SK-N-SH treated with all-trans-retinoic acid at 6 μM for 48 hours (cell line): ENCODE measurements around the gene IFNA6.

Experiments
- ATAC-seq: fragments of 200-7000 bp; cut with Tn5 transposase; 3 replicates; pipeline ENCODE4 v1.9.1; 2020; ENCODE audit warnings: mild to moderate bottlenecking, moderate library complexity
- ARNTL ChIP-seq: fragments of 450-650 bp; formaldehyde crosslinking; IDR thresholded peaks from 2 replicates; pipeline ENCODE4 v1.5.0; 2020; ENCODE audit warnings: low read depth, mild to moderate bottlenecking, moderate library complexity, borderline replicate concordance
- BACH2 ChIP-seq: fragments of 250-450 bp; sonication (Bioruptor Pico); IDR thresholded peaks from 2 replicates; pipeline ENCODE4 v1.9.0; 2021; ENCODE audit warnings: mild to moderate bottlenecking, borderline replicate concordance
- CSDC2 ChIP-seq: fragments of 250-450 bp; sonication (Bioruptor Pico); IDR thresholded peaks from 2 replicates; pipeline ENCODE4 v1.5.0; 2020; ENCODE audit warnings: mild to moderate bottlenecking, moderate library complexity
- ESRRG ChIP-seq: fragments of 250-450 bp; sonication (Bioruptor Pico); IDR thresholded peaks from 2 replicates; pipeline ENCODE4 v1.6.1; 2021; ENCODE audit warnings: mild to moderate bottlenecking
- GLIS3 ChIP-seq: fragments of 250-450 bp; sonication (Bioruptor Pico); IDR thresholded peaks from 2 replicates; pipeline ENCODE4 v1.5.0; 2020; ENCODE audit warnings: mild to moderate bottlenecking, moderate library complexity
- ISL1 ChIP-seq: fragments of 250-450 bp; sonication (Bioruptor Pico); IDR thresholded peaks from 2 replicates; pipeline ENCODE4 v2.1.2; 2022; ENCODE audit warnings: mild to moderate bottlenecking, moderate library complexity
- OSR1 ChIP-seq: fragments of 250-450 bp; sonication (Bioruptor Pico); IDR thresholded peaks from 2 replicates; pipeline ENCODE4 v1.8.0; 2022; ENCODE audit warnings: moderate library complexity, mild to moderate bottlenecking, inconsistent platforms
- PPARA ChIP-seq: fragments of 250-450 bp; sonication (Bioruptor Pico); IDR thresholded peaks from 2 replicates; pipeline ENCODE4 v1.5.0; 2020; ENCODE audit warnings: mild to moderate bottlenecking, borderline replicate concordance
- RARB ChIP-seq: fragments of 250-450 bp; sonication (Bioruptor Pico); IDR thresholded peaks from 2 replicates; pipeline ENCODE4 v1.8.0; 2021; ENCODE audit warnings: mild to moderate bottlenecking, moderate library complexity
- SNAI2 ChIP-seq: fragments of 250-450 bp; sonication (Bioruptor Pico); IDR thresholded peaks from 2 replicates; pipeline ENCODE4 v1.5.0; 2020; ENCODE audit warnings: mild to moderate bottlenecking, moderate library complexity
- TCF4 ChIP-seq: fragments of 250-450 bp; sonication (Bioruptor Pico); IDR thresholded peaks from 2 replicates; pipeline ENCODE4 v1.8.0; 2021; ENCODE audit warnings: mild to moderate bottlenecking, moderate library complexity, borderline replicate concordance
- TOX ChIP-seq: fragments of 250-450 bp; sonication (Bioruptor Pico); IDR thresholded peaks from 2 replicates; pipeline ENCODE4 v1.8.0; 2021; ENCODE audit warnings: mild to moderate bottlenecking, moderate library complexity, borderline replicate concordance
- ZC3H10 ChIP-seq: fragments of 250-450 bp; sonication (Bioruptor Pico); IDR thresholded peaks from 2 replicates; pipeline ENCODE4 v1.5.1; 2021; ENCODE audit warnings: mild to moderate bottlenecking, moderate library complexity
- ZFP3 ChIP-seq: fragments of 250-450 bp; sonication (Bioruptor Pico); IDR thresholded peaks from 2 replicates; pipeline ENCODE4 v1.5.0; 2020; ENCODE audit warnings: mild to moderate bottlenecking, moderate library complexity
- ZFP30 ChIP-seq: fragments of 450-650 bp; formaldehyde crosslinking; IDR thresholded peaks from 2 replicates; pipeline ENCODE4 v1.5.0; 2022; ENCODE audit warnings: mild to moderate bottlenecking, moderate library complexity
- ZNF565 ChIP-seq: fragments of 450-650 bp; formaldehyde crosslinking; conservative IDR thresholded peaks from 2 replicates; pipeline ENCODE4 v1.5.0; 2020; ENCODE audit warnings: low read depth, mild to moderate bottlenecking, moderate library complexity
- ZNF70 ChIP-seq: fragments of 450-650 bp; formaldehyde crosslinking; IDR thresholded peaks from 2 replicates; pipeline ENCODE4 v1.5.0; 2020; ENCODE audit warnings: mild to moderate bottlenecking, moderate library complexity
- ZNF8 ChIP-seq: fragments of 450-650 bp; formaldehyde crosslinking; IDR thresholded peaks from 2 replicates; pipeline ENCODE4 v1.5.0; 2020; ENCODE audit warnings: mild to moderate bottlenecking, moderate library complexity
- TF ChIP-seq, protein P1 (sequence below): fragments of 250-450 bp; sonication (Bioruptor Pico); IDR thresholded peaks from 2 replicates; pipeline ENCODE4 v1.8.0; 2021; ENCODE audit warnings: low read depth, mild to moderate bottlenecking, moderate library complexity, borderline replicate concordance
- TF ChIP-seq, protein P2 (sequence below): fragments of 250-450 bp; sonication (Bioruptor Pico); IDR thresholded peaks from 2 replicates; pipeline ENCODE4 v1.5.0; 2020; ENCODE audit warnings: mild to moderate bottlenecking, moderate library complexity
- TF ChIP-seq, protein P3 (sequence below): fragments of 250-450 bp; sonication (Bioruptor Pico); IDR thresholded peaks from 2 replicates; pipeline ENCODE4 v1.5.1; 2020; ENCODE audit warnings: low read depth, mild to moderate bottlenecking, moderate library complexity
- TF ChIP-seq, protein P4 (sequence below): fragments of 250-450 bp; sonication (Bioruptor Pico); IDR thresholded peaks from 2 replicates; pipeline ENCODE4 v1.5.1; 2021; ENCODE audit warnings: mild to moderate bottlenecking, moderate library complexity
- TF ChIP-seq, protein P5 (sequence below): fragments of 250-450 bp; sonication (Bioruptor Pico); IDR thresholded peaks from 2 replicates; pipeline ENCODE4 v1.8.0; 2020; ENCODE audit warnings: mild to moderate bottlenecking, moderate library complexity, borderline replicate concordance

IFNA6 gene

DNA sequence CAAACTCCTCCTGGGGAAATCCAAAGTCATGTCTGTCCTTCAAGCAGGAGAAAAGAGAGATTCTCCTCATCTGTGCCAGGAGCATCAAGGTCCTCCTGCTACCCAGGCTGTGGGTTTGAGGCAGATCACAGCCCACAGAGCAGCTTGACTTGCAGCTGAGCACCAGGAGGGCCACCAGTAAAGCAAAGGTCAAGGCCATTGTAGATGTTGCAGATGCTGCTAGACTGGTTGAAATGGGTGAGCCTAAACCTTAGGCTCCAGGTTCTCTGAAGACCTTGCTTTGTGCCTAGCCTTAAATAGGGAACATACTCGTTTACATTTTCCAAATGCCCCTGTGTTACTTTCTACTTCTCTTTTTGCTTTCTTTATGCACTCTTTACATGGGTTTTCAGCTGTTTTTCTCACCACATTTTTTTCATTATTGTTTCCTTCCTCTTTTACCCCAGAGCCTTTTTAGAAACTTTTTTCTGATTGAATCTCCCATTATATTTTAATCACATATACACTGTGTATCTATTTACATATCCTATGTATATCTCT lies 34.5 kb upstream of the IFNA6 start, which contains the start of gene IFNA2:
Gene IFNA2 (minus strand): TSS at position 268 of the 540 bp plus-strand sequence. CDS start 69 bp downstream, at position 199.
- ATAC-seq = no peak
- TF ChIP-seq BACH2 (CRISPR knock-in tag) (no peak), ZNF8 (CRISPR knock-in tag) (no peak), SNAI2 (CRISPR knock-in tag) (no peak), TOX (CRISPR knock-in tag) (no peak), ARNTL (CRISPR knock-in tag) (no peak), ESRRG (CRISPR knock-in tag) (no peak), OSR1 (CRISPR knock-in tag) (no peak), ZNF70 (CRISPR knock-in tag) (no peak), TCF4 (CRISPR knock-in tag) (no peak), CSDC2 (no peak), ZFP30 (CRISPR knock-in tag) (no peak), ZNF565 (no peak), ZFP3 (no peak), PPARA (CRISPR knock-in tag) (no peak), RARB (CRISPR knock-in tag) (no peak)
- TF ChIP-seq, protein P1, sequence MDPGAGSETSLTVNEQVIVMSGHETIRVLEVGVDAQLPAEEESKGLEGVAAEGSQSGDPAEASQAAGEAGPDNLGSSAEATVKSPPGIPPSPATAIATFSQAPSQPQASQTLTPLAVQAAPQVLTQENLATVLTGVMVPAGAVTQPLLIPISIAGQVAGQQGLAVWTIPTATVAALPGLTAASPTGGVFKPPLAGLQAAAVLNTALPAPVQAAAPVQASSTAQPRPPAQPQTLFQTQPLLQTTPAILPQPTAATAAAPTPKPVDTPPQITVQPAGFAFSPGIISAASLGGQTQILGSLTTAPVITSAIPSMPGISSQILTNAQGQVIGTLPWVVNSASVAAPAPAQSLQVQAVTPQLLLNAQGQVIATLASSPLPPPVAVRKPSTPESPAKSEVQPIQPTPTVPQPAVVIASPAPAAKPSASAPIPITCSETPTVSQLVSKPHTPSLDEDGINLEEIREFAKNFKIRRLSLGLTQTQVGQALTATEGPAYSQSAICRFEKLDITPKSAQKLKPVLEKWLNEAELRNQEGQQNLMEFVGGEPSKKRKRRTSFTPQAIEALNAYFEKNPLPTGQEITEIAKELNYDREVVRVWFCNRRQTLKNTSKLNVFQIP (CRISPR knock-in tag) = no peak
- TF ChIP-seq, protein P2, sequence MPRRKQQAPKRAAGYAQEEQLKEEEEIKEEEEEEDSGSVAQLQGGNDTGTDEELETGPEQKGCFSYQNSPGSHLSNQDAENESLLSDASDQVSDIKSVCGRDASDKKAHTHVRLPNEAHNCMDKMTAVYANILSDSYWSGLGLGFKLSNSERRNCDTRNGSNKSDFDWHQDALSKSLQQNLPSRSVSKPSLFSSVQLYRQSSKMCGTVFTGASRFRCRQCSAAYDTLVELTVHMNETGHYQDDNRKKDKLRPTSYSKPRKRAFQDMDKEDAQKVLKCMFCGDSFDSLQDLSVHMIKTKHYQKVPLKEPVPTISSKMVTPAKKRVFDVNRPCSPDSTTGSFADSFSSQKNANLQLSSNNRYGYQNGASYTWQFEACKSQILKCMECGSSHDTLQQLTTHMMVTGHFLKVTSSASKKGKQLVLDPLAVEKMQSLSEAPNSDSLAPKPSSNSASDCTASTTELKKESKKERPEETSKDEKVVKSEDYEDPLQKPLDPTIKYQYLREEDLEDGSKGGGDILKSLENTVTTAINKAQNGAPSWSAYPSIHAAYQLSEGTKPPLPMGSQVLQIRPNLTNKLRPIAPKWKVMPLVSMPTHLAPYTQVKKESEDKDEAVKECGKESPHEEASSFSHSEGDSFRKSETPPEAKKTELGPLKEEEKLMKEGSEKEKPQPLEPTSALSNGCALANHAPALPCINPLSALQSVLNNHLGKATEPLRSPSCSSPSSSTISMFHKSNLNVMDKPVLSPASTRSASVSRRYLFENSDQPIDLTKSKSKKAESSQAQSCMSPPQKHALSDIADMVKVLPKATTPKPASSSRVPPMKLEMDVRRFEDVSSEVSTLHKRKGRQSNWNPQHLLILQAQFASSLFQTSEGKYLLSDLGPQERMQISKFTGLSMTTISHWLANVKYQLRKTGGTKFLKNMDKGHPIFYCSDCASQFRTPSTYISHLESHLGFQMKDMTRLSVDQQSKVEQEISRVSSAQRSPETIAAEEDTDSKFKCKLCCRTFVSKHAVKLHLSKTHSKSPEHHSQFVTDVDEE = no peak
- TF ChIP-seq, protein P3, sequence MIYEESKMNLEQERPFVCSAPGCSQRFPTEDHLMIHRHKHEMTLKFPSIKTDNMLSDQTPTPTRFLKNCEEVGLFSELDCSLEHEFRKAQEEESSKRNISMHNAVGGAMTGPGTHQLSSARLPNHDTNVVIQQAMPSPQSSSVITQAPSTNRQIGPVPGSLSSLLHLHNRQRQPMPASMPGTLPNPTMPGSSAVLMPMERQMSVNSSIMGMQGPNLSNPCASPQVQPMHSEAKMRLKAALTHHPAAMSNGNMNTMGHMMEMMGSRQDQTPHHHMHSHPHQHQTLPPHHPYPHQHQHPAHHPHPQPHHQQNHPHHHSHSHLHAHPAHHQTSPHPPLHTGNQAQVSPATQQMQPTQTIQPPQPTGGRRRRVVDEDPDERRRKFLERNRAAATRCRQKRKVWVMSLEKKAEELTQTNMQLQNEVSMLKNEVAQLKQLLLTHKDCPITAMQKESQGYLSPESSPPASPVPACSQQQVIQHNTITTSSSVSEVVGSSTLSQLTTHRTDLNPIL = no peak
- TF ChIP-seq, protein P4, sequence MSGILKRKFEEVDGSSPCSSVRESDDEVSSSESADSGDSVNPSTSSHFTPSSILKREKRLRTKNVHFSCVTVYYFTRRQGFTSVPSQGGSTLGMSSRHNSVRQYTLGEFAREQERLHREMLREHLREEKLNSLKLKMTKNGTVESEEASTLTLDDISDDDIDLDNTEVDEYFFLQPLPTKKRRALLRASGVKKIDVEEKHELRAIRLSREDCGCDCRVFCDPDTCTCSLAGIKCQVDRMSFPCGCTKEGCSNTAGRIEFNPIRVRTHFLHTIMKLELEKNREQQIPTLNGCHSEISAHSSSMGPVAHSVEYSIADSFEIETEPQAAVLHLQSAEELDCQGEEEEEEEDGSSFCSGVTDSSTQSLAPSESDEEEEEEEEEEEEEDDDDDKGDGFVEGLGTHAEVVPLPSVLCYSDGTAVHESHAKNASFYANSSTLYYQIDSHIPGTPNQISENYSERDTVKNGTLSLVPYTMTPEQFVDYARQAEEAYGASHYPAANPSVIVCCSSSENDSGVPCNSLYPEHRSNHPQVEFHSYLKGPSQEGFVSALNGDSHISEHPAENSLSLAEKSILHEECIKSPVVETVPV (CRISPR knock-in tag) = no peak
- TF ChIP-seq, protein P5, sequence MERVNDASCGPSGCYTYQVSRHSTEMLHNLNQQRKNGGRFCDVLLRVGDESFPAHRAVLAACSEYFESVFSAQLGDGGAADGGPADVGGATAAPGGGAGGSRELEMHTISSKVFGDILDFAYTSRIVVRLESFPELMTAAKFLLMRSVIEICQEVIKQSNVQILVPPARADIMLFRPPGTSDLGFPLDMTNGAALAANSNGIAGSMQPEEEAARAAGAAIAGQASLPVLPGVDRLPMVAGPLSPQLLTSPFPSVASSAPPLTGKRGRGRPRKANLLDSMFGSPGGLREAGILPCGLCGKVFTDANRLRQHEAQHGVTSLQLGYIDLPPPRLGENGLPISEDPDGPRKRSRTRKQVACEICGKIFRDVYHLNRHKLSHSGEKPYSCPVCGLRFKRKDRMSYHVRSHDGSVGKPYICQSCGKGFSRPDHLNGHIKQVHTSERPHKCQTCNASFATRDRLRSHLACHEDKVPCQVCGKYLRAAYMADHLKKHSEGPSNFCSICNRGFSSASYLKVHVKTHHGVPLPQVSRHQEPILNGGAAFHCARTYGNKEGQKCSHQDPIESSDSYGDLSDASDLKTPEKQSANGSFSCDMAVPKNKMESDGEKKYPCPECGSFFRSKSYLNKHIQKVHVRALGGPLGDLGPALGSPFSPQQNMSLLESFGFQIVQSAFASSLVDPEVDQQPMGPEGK (CRISPR knock-in tag) = no peak
- TF ChIP-seq, all 23 proteins: peak for 0

DNA sequence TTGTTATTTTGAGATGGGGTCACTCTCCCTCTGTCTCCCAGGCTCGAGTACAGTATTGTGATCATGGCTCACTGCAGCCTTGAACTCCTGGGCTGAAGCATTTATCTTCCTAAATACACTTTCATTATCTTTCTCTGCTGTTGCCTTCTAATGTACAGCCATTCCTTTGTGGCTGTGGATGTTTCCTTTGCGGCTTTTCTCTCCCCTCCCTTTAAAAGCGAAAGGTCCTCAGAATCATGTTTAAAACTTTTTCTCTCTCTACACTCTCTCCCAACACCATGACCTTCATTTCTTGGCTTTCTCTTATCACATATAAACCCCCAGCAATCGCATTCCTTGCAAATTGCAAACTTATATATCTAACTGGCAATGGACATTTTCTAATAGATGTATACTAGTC lies 32.9 kb upstream of the IFNA6 start:
- no peak for TF ChIP-seq TCF4 (CRISPR knock-in tag)
- no peak for TF ChIP-seq ZNF565
- TF ChIP-seq ZC3H10 = no peak
- TF ChIP-seq, protein P2 = no peak
- no peak for TF ChIP-seq ZNF70 (CRISPR knock-in tag)
- no peak for TF ChIP-seq BACH2 (CRISPR knock-in tag)
- TF ChIP-seq ISL1 = no peak
- TF ChIP-seq ZNF8 (CRISPR knock-in tag) = no peak
- TF ChIP-seq RARB (CRISPR knock-in tag) = no peak
- no peak for TF ChIP-seq ARNTL (CRISPR knock-in tag)
- TF ChIP-seq, protein P4 (CRISPR knock-in tag) = no peak
- no peak for TF ChIP-seq OSR1 (CRISPR knock-in tag)
- no peak for TF ChIP-seq ZFP3
- no peak for TF ChIP-seq TOX (CRISPR knock-in tag)
- TF ChIP-seq, protein P1 (CRISPR knock-in tag) = no peak
- TF ChIP-seq GLIS3 (CRISPR knock-in tag) = no peak
- TF ChIP-seq, all 23 proteins: peak for 0
- ATAC-seq = no peak
